PC-9 (cell line): ENCODE measurements around the gene ANO1. TPM values are rescaled to one million over a fixed set of nuclear protein-coding genes. Genes with fewer than 3 reads are reported as not detected.

Source experiments
- BruUV-seq: library from RNA; stranded (reverse); fragments of 400-500 nt; replicated peaks from 2 replicates; lab custom pipeline; 2021; lab: Mats Ljungman, UMichigan
- CTCF ChIA-PET: fragments of 300-600 bp; sonication (Branson Sonifier 250); formaldehyde crosslinking; loops from one replicate; lab custom pipeline; 2022; ENCODE audit warnings: antibody characterized with exemption; lab: Charles Lee
- POLR2A ChIA-PET: fragments of 300-600 bp; sonication (Branson Sonifier 250); formaldehyde crosslinking; loops from one replicate; lab custom pipeline; 2022; ENCODE audit warnings: antibody characterized with exemption; ENCODE audit not compliant: unreplicated experiment; lab: Charles Lee
- DNase-seq, 2 experiments: peaks; one replicate each; pipeline versions ENCODE4 v3.0.0 to v3.0.0-alpha.2; 2015 to 2022; ENCODE audit warnings: mixed read lengths in 1 of 2
- H2AFZ ChIP-seq: fragments of 200-600 bp; sonication (generic); 2 replicates; pipeline ENCODE4 v1.8.1; 2017; ENCODE audit warnings: antibody characterized with exemption
- H3F3A ChIP-seq: fragments of 200-600 bp; sonication (generic); 2 replicates; pipeline ENCODE4 v1.8.1; 2017; ENCODE audit warnings: antibody characterized with exemption, mild to moderate bottlenecking, low read depth; ENCODE audit not compliant: insufficient read depth
- H3K27ac ChIP-seq: fragments of 200-600 bp; sonication (generic); 2 replicates; pipeline ENCODE4 v1.6.1; 2016; ENCODE audit warnings: mixed run types
- H3K27me3 ChIP-seq: fragments of 200-600 bp; sonication (generic); 2 replicates; pipeline ENCODE4 v1.6.1; 2016; ENCODE audit warnings: low read depth, mixed run types; ENCODE audit not compliant: insufficient read depth
- H3K36me3 ChIP-seq: fragments of 200-600 bp; sonication (generic); 2 replicates; pipeline ENCODE4 v1.6.1; 2016; ENCODE audit warnings: low read depth, mixed run types
- H3K4me1 ChIP-seq: fragments of 200-600 bp; sonication (generic); replicated peaks from 2 replicates; pipeline ENCODE4 v1.6.1; 2016; ENCODE audit warnings: mixed run types; ENCODE audit not compliant: insufficient read depth
- H3K4me2 ChIP-seq: fragments of 200-600 bp; sonication (generic); 2 replicates; pipeline ENCODE4 v1.6.1; 2017; ENCODE audit warnings: mixed run types
- H3K4me3 ChIP-seq: fragments of 200-600 bp; sonication (generic); 2 replicates; pipeline ENCODE4 v1.6.1; 2016; ENCODE audit warnings: mixed run types
- H3K79me2 ChIP-seq: fragments of 200-600 bp; sonication (generic); 2 replicates; pipeline ENCODE4 v1.6.1; 2017; ENCODE audit warnings: low read depth, mixed run types
- H3K9me2 ChIP-seq: fragments of 200-600 bp; sonication (generic); 2 replicates; pipeline ENCODE4 v1.8.1; 2017; ENCODE audit warnings: mild to moderate bottlenecking; ENCODE audit not compliant: insufficient read depth
- H3K9me3 ChIP-seq: fragments of 200-600 bp; sonication (generic); 2 replicates; pipeline ENCODE4 v1.8.1; 2016; ENCODE audit warnings: low read depth; ENCODE audit not compliant: insufficient read depth
- H4K20me1 ChIP-seq: fragments of 200-600 bp; sonication (generic); 2 replicates; pipeline ENCODE4 v1.8.1; 2017; ENCODE audit not compliant: insufficient read depth
- EZH2 ChIP-seq: fragments of 200-600 bp; sonication (generic); IDR thresholded peaks from 2 replicates; pipeline ENCODE4 v1.8.0; 2017; ENCODE audit warnings: antibody characterized with exemption, low read depth
- intact Hi-C: fragments of 100-400 bp; cut with micrococcal nuclease; formaldehyde crosslinking; loops from one replicate; pipeline ENCODE4 v1.10.0; 2022; ENCODE audit not compliant: unreplicated experiment
- total RNA-seq: library from RNA; stranded (reverse); gene quantifications from 2 replicates; pipeline ENCODE4 v1.2.3, GENCODE V29; 2021
- TF ChIP-seq, protein P1 (sequence below): fragments of 200-600 bp; sonication (generic); conservative IDR thresholded peaks from 2 replicates; pipeline ENCODE4 v1.6.1; 2017; ENCODE audit warnings: mixed run types, antibody characterized with exemption, mild to moderate bottlenecking, moderate library complexity

ANO1 gene
- total RNA-seq, 1 experiment from 2014 or later, result 107 TPM

- H3K9me3 ChIP-seq, result no peaks in the 10 kb centered on the region
- POLR2A ChIA-PET, result no interaction called here
- CTCF ChIA-PET, result no interaction called here
- H3K4me1 ChIP-seq, result no peaks in the 10 kb centered on the region
- H3K9me2 ChIP-seq, result no peaks in the 10 kb centered on the region
- peaks cover 88% of the 10 kb centered on the region for H3K79me2 ChIP-seq
- no peaks in the 10 kb centered on the region for H3K27me3 ChIP-seq
- intact Hi-C loops, result no loop called here
- H3K4me3 ChIP-seq, result no peak overlapping the region
- H4K20me1 ChIP-seq, result peaks cover 96% of the 10 kb centered on the region
- no peak overlapping the region for H3K4me2 ChIP-seq
- DNase-seq, result no peak
- peaks cover 73% of the 10 kb centered on the region for H3K36me3 ChIP-seq
- BruUV-seq, result no TSS peak
- TF ChIP-seq, protein P1, sequence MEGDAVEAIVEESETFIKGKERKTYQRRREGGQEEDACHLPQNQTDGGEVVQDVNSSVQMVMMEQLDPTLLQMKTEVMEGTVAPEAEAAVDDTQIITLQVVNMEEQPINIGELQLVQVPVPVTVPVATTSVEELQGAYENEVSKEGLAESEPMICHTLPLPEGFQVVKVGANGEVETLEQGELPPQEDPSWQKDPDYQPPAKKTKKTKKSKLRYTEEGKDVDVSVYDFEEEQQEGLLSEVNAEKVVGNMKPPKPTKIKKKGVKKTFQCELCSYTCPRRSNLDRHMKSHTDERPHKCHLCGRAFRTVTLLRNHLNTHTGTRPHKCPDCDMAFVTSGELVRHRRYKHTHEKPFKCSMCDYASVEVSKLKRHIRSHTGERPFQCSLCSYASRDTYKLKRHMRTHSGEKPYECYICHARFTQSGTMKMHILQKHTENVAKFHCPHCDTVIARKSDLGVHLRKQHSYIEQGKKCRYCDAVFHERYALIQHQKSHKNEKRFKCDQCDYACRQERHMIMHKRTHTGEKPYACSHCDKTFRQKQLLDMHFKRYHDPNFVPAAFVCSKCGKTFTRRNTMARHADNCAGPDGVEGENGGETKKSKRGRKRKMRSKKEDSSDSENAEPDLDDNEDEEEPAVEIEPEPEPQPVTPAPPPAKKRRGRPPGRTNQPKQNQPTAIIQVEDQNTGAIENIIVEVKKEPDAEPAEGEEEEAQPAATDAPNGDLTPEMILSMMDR, result no peak
- TF ChIP-seq EZH2, result no peak
- H3F3A ChIP-seq, result peaks cover 58% of the 10 kb centered on the region
- no peak overlapping the region for H3K27ac ChIP-seq
- H2AFZ ChIP-seq, result no peak overlapping the region
These were observed 21.6 kb downstream of the ANO1 start for GRCh38 chr11:70099578-70100279.

DNA sequence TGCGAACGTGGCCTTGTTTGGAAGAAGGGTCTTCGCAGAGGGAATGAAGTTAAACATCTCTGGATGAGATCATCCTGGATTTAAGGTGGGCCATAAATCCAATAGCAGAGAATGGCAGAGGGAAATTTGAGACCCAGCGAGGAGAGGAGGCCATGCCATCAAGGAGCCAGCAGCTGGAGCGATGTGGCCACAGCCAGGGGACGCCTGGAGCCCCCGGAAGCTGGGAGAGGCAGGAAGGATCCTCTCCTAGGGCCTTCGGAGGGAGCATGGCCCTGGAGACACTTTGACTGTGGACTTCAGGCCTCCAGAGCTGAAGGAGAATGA is 22.1 kb downstream of the ANO1 start:
- DNase-seq, result no peak
- no TSS peak for BruUV-seq
- Histone ChIP-seq H3K27ac (no peak overlapping the region), H3K4me1 (no peaks in the 10 kb centered on the region), H2AFZ (no peak overlapping the region), H3K4me2 (no peak overlapping the region), H3F3A (peaks cover 55% of the 10 kb centered on the region; the same call in 1 of the 2 replicates), H3K4me3 (no peak overlapping the region), H3K36me3 (peaks cover 78% of the 10 kb centered on the region), H3K27me3 (no peaks in the 10 kb centered on the region), H3K9me2 (no peaks in the 10 kb centered on the region), H3K9me3 (no peaks in the 10 kb centered on the region), H3K79me2 (peaks cover 85% of the 10 kb centered on the region), H4K20me1 (peaks cover 94% of the 10 kb centered on the region)
- ChIA-PET POLR2A (no interaction called here), CTCF (no interaction called here)
- TF ChIP-seq, protein P1, result no peak
- no peak for TF ChIP-seq EZH2
- intact Hi-C loops, result no loop called here

- DNase-seq, result no peak
- no peak overlapping the region for H3K27ac ChIP-seq
- ChIA-PET CTCF (no interaction called here), POLR2A (no interaction called here)
- no peak overlapping the region for H2AFZ ChIP-seq
- H3K4me3 ChIP-seq, result no peak overlapping the region
- no peak overlapping the region for H3K4me2 ChIP-seq
- H3K79me2 ChIP-seq, result peaks cover 84% of the 10 kb centered on the region
- peaks cover 77% of the 10 kb centered on the region for H3K36me3 ChIP-seq
- no peaks in the 10 kb centered on the region for H3K4me1 ChIP-seq
- intact Hi-C loops, result no loop called here
- no peaks in the 10 kb centered on the region for H3K27me3 ChIP-seq
- TF ChIP-seq EZH2, result no peak
- TF ChIP-seq, protein P1, result no peak
- H3K9me3 ChIP-seq, result no peaks in the 10 kb centered on the region
- H3F3A ChIP-seq, result peaks cover 54% of the 10 kb centered on the region
- no peaks in the 10 kb centered on the region for H3K9me2 ChIP-seq
- BruUV-seq, result no TSS peak
- H4K20me1 ChIP-seq, result peaks cover 89% of the 10 kb centered on the region
These were observed 22.7 kb downstream of the ANO1 start for GRCh38 chr11:70100791-70101190.
